Right lobe of liver (tissue), 4 donors: ENCODE measurements around the gene CNIH3.

Experiments used
- POLR2A ChIP-seq: fragments of 450-650 bp; IDR thresholded peaks from one replicate; pipeline ENCODE4 v1.6.1; 2017; ENCODE audit warnings: antibody characterized with exemption, mild to moderate bottlenecking
- TF ChIP-seq, protein P1 (sequence below), 4 donors: fragments of 200-600 bp in 3 of 4; fragments of 450-650 bp in 1 of 4; IDR thresholded peaks; one replicate each; pipeline versions ENCODE4 v1.5.1 to v1.8.0; 2016 to 2022; ENCODE audit warnings: antibody characterized with exemption in 4 of 4, mild to moderate bottlenecking in 2 of 4
- donor health status: DM: no; HTN: no; CAD: no.
- donor health status: DM: no; HTN: no; CAD: no.
- donor health status: DM: no; HTN: yes; CAD: no.

DNA sequence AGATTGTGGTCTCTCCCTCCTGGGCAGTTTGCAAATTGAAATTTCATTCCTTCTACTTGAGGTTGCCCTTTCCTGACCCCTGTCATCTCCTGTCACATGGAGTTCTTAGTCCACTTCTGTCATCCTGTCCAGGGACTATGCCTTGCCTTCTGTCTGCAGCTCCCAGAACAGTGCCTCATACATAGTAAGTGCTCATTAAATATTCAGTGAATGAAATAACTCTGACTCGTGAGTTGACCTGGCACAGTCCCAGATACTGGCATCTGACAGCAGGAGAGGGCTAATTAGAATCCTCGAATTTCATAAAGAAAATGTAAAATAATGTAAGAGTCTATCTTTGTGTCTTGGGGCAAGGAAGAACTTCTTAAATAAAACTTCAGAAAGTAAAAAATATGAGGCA is 50.8 kb downstream of the CNIH3 start:
- TF ChIP-seq, protein P1, sequence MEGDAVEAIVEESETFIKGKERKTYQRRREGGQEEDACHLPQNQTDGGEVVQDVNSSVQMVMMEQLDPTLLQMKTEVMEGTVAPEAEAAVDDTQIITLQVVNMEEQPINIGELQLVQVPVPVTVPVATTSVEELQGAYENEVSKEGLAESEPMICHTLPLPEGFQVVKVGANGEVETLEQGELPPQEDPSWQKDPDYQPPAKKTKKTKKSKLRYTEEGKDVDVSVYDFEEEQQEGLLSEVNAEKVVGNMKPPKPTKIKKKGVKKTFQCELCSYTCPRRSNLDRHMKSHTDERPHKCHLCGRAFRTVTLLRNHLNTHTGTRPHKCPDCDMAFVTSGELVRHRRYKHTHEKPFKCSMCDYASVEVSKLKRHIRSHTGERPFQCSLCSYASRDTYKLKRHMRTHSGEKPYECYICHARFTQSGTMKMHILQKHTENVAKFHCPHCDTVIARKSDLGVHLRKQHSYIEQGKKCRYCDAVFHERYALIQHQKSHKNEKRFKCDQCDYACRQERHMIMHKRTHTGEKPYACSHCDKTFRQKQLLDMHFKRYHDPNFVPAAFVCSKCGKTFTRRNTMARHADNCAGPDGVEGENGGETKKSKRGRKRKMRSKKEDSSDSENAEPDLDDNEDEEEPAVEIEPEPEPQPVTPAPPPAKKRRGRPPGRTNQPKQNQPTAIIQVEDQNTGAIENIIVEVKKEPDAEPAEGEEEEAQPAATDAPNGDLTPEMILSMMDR (IDR thresholded peaks at IDR 0.05), result no peak
- no peak for TF ChIP-seq POLR2A
